NCI-H2107 treated with DMSO at 0.1 percent for 48 hours (cell line): ENCODE data around the gene LRRC4C.

Source experiments
- DNase-seq: peaks from one replicate; lab custom pipeline; 2025; ENCODE audit not compliant: unreplicated experiment; lab: John Stamatoyannopoulos, UW

Gene LRRC4C

DNA sequence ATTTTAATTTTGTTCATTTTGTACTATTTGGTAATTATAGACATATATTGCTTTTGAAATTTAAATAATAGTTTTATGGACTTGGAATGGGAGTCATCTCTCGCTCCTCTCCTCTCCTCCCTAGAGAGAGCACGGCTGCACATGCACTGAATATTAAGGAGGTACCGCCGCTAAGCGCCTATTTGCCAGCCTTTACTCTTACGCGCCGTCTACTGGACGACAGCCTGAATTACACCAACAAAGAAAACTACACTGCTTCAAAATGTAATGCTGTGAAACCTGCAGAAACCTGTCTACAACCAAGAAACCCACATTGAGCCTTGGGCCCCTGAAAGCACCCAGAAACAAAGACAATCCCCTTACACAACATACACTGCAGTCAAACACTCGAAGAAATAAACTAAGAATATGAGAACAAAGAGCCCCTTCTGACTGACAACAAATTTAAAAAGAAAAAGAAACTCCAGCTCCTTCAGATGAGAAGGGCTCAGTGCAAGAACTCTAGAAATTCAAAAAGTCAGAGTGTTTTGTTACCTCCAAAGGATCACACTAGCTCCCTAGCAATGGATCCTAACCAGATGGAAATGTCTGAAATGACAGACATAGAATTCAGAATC, 737.2 kb downstream of the LRRC4C start:
- no peak for DNase-seq

- no peak for DNase-seq
Measured at GRCh38 chr11:40716344-40717130, 742.9 kb downstream of the LRRC4C start.

GRCh38 chr11:40713083-40713482, 746.4 kb downstream of the LRRC4C start:
- DNase-seq, result no peak

DNA sequence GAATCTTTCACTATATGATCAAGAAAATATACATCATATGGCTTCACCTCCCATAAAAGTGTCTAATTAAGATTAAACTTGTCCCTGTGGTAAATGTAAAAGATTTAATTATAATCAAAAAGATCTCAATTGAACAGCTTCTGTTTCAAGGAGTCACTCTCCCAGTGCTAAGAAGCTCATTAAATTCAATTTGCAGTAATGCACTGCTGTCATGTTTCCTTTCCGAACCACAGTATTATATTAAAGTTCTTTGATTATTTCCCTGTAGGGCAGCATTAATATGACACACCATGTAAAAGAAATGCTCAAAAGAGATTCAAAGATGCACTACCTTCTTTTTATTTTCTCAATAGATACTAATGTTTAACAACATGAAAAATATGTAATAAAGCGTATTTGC, 758.4 kb downstream of the LRRC4C start:
- no peak for DNase-seq

DNA sequence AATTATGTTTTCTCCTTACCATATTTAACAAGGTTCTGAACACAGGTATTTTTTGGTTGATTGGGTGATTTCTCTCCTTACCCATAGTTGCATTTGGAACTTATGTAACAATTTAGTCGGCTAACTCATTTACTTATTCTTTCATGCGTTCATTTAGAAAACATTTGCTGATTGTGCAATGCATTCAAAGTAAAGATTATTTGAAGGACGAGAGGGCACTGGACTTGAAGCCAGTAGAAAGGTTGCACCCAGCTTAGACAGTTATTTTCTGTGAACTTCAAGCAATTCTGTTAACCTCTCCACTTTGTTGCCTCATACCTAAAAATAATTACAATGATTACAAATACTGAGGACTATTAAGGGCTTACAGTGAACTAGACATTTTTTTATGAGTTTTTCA, 769.6 kb downstream of the LRRC4C start:
- no peak for DNase-seq

- DNase-seq, result no peak
Measured at GRCh38 chr11:40688369-40688768, 771.1 kb downstream of the LRRC4C start.

GRCh38 chr11:40686765-40687164, 772.7 kb downstream of the LRRC4C start:
- DNase-seq, result no peak

- DNase-seq, result no peak
Measured at GRCh38 chr11:40683010-40683409, 776.4 kb downstream of the LRRC4C start.

DNA sequence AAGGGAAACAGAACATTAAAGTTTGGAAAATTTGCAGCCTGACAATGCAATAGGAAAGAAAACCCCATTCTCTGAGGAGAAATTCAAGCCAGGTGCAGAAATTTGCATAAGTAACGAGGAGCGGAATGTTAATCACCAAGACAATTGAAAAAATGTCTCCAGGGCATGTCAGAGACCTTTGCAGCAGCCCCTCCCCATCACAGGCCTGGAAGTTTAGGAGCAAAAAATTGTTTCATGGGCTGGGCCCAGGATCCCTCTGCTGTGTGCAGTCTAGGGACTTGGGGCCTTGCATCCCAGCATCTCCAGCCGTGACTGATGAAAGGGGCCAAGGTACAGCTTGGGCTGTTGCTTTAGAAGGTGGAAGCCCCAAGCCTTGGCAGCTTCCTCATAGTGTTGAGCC, 780.2 kb downstream of the LRRC4C start:
- DNase-seq, result no peak

DNA sequence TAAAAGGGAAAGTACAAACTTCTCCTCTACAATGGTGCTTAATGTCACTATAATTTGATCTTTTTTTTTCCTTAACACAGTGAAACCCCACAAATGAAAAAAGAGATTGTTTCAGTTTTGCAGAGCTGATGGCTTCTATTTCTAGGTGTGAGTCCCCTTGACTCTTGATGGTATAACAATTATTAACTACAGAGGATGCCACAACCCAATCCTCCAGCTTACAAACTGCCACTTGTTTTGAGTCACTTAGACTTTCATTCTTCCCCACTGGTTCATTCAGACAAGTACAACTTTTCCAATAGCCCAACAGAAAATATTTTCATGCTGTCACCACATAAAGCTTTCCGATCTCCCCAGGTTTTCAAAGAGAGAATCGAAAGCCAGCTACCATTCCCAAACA, 812.2 kb downstream of the LRRC4C start:
- no peak for DNase-seq

DNA sequence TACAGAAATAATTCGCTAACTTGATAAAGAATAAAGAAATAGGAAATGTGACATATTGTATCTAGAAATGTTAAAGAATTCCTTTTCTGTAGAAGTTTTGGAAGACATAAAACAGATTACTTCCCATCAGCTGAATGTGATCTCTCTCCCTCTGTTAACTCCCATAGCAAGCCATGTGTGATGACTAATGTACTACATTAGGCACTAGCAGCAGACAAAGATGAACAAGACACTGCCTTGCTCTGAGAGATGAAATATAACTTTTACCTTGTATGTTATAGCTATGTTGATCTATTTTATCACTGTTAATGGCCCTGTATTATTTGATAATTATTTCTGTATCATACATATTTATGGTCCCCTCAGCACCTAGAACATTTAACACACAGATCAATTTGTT, 817.2 kb downstream of the LRRC4C start:
- DNase-seq, result no peak

DNA sequence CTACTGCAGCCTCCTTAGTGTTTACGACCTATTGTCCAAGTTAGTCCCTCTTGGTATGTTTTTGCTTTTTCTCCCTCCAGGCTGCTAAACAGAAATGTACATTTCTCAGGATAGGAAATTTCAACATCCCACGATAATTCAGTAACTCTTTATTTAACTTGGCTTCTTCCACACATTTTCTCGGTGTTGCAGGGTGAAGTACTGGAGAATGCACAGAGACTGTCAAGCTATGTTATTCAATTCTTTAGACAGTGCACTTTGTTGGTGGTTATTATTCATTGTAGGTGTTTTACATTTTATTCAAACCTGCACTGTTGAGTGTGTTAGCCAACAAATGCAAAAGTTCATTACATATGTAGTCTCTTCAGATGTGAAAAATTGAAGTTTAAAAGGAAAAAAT, 839.8 kb downstream of the LRRC4C start:
- DNase-seq, result no peak

DNA sequence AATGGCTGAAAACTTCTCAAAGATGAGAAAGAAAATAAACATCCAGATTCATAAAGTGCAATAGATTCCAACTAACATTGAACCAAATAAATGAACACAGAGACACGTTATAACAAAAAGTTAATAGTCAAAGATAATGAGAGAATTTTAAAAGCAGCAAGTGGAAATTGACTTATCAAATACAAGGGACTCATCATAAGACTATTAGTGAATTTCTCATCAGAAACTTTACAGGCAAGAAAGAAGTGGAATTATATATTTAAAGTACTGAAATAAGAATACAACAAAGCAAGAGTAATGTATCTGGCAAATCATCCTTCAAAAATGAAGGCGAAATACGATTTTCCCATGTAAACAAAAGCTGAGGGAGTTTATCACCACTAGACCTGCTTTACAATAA, 852.7 kb downstream of the LRRC4C start:
- no peak for DNase-seq

DNA sequence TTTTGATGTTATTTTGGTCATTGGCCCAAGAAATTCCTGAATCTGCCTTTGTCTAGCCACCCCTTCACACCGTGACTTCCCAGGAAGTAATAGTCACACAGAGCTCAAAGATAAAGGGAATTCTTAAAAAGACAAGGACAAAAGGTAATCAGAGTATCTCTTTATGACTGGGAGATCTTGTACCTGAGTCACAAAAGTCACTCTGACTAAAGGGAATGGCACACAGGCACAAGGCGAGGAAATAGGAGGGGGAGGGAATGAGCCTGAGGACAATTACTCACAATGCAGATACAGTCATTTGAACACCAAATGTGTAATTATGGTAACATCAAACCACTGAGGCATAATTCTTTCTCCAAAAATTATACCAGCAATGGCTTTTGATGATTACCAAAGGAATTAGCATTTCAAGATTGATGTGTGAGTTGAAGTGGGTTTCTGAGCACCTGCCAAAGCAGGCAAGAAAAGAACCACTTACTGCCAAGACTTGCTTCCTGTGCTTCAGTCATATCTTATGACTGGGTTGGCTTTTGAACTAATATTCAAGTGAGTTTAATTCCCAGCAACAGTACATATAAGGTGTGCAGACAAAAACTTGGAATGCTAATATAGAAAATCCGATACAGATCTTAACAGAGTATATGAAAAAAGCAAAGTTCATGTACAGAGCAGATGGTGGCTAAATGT, 856.4 kb downstream of the LRRC4C start:
- no peak for DNase-seq

DNA sequence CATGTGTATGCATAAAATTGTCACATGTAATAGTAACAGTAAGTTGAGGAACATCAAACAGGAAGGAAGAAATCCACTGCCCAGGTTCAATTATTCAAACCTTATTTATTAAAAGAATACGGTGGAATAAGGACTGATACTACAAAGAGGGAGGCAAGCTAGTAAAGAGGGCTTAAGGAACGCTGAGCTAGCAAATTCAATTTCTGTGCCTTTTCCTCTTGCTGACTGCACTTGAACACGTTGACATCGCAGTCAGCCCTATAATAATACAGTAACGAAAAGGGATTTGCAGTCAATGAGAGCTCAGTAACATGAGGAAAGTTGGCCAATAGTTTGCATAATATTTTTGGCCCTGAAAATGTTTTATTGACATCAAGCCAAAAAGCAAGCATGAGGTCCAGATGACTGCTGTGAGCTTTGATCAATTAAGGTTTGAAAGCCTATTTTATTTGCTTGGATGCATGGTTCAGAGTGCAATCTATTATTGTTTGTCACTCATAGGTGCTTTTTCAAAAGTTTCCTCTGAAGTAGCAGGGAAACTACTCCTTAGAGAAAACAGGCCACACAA, 861.8 kb downstream of the LRRC4C start:
- no peak for DNase-seq

GRCh38 chr11:40573254-40573891, 886.1 kb downstream of the LRRC4C start:
- no peak for DNase-seq

DNA sequence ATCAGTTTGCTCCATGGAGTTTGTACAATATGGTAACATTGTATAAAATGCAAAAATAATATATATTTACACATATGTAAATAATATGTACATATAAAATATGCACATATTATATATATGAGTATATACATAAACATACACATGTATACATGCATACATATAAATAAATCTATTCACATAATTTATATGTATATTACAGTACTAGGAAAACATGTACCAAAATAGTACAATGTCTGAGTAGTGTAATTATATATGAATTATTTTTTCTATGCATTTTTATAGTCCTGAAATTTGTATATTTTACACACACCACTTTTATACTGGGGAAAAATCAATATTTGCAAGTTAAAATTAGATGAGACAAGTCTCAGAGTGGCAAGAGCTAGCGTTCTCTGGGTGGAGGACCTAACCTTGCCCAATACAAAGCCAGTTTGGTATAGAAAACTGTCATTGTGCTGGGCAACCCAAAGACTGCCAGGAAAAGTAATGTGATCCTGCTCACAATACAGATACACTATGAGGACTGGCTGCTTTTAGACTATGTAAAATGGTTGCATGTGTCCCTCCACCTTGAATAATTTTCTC, 889.4 kb downstream of the LRRC4C start:
- no peak for DNase-seq

GRCh38 chr11:40567392-40567791, 892.1 kb downstream of the LRRC4C start:
- DNase-seq, result no peak

GRCh38 chr11:40544162-40544561, 915.3 kb downstream of the LRRC4C start:
- DNase-seq, result no peak

GRCh38 chr11:40542821-40543220, 916.6 kb downstream of the LRRC4C start:
- DNase-seq, result no peak

- DNase-seq, result no peak
Measured at GRCh38 chr11:40537734-40538133, 921.7 kb downstream of the LRRC4C start.
